Cardiac fibroblast (primary cell): ENCODE results near the gene GNAO1.

Experiments
- DNase-seq, 2 donors: peaks; one replicate each; pipeline versions ENCODE4 v3.0.0 to v3.0.0-alpha.2; 2010; ENCODE audit warnings: low read depth in 2 of 2
- H3K4me3 ChIP-seq, 2 donors: replicated peaks in 1 of 2; 1 replicate in 1 of 2; 2 replicates in 1 of 2; pipeline ENCODE4 v1.5.1; 2011; ENCODE audit warnings: low read depth in 2 of 2, low read length in 2 of 2, mild to moderate bottlenecking in 2 of 2, moderate library complexity in 1 of 2
- TF ChIP-seq, protein P1 (sequence below): IDR thresholded peaks from one replicate; pipeline ENCODE4 v1.5.1; 2011; ENCODE audit warnings: low read depth, mild to moderate bottlenecking, low read length, inconsistent platforms

The GNAO1 gene

DNA sequence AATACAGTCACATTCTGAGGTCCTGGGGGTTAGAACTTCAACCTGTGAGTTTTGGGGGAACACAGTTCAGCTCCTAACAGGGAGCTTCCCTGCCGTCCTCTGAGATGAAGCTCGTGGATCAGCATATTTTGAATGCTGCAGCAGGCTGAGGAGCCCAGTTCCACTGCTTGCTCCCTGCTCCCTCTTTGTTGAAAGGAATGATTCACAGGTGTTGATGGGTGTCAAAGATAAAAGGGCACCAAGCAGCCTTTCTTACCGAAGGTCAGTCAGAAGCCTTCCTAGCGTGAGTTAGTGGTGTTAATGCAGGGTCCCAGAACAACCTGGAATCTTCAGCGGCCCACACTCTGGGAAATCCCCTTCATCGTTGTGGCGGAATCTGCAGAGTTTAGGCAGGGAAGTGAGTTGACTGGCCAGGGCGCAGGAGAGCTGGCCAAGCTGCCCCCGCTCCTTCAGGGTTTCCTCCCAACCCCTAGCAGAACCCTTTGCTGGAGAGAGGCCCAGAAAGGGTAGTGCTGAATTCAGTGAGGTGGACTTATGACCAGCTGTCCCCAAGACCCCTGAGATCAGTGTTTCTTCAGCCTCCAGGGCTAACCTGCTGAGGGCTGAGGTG lies 114.8 kb downstream of the GNAO1 start:
- no peak overlapping the region for H3K4me3 ChIP-seq
- DNase-seq, result no peak
- TF ChIP-seq, protein P1, sequence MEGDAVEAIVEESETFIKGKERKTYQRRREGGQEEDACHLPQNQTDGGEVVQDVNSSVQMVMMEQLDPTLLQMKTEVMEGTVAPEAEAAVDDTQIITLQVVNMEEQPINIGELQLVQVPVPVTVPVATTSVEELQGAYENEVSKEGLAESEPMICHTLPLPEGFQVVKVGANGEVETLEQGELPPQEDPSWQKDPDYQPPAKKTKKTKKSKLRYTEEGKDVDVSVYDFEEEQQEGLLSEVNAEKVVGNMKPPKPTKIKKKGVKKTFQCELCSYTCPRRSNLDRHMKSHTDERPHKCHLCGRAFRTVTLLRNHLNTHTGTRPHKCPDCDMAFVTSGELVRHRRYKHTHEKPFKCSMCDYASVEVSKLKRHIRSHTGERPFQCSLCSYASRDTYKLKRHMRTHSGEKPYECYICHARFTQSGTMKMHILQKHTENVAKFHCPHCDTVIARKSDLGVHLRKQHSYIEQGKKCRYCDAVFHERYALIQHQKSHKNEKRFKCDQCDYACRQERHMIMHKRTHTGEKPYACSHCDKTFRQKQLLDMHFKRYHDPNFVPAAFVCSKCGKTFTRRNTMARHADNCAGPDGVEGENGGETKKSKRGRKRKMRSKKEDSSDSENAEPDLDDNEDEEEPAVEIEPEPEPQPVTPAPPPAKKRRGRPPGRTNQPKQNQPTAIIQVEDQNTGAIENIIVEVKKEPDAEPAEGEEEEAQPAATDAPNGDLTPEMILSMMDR, result no peak

DNA sequence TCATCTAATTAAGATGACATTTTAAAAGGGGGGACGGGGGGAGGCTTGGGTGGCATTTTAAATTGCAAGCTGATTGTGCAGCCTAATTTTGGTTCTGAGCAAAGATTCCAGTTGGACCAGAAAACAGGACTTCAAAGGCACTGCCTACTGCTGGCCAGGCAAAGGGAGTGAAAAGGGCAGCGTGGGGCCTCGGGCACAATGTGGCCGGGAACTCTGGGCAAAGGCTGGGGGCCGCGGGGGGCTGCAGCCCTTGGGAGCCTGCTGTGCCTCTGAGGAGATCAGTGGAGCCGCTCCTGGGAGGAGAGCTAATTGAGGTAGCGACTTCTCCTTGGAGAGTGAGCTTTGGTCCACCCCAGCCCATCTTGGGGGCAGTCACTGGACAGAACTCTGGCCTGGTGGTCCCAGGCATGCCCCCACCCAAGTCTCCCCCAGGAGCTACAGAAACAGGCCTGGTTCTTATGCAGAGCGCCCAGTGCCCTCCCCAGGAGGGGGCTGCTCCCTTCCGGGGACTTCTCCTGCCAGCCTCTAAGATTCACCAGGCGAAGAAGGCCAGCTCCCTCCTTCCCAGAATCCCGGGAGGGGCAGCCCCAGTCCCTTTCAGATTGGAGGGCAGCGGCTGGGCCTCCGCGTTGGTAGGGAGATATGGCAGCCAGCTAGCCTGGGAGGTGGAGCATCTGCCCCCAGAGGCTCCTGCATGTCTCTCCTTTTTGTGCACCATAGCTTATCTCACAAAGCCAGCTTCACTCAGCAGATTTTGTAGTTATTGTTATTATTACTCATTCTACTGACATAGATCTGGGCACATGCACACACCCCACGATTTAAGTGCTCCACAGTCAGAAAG lies 115.6 kb downstream of the GNAO1 start:
- TF ChIP-seq, protein P1, result no peak
- DNase-seq, result no peak
- H3K4me3 ChIP-seq, result no peak overlapping the region

DNA sequence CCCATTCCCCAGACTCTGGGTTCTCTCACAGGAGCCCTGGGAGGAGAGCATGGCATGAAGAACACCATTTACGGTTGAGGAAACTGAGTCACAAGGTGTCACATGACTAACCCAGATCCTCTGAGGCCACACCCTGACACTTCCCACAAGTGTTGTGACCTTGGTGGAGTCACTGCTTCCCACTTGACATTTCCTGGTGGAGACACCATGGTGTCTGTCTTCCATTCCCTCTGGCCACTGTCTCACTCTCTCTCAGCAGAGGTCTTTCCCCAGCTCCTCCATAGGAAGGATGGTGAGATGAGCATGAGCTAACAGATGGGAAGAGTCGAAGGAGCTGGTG lies 116.2 kb downstream of the GNAO1 start:
- TF ChIP-seq, protein P1, result no peak
- no peak for DNase-seq
- H3K4me3 ChIP-seq, result no peak overlapping the region

DNA sequence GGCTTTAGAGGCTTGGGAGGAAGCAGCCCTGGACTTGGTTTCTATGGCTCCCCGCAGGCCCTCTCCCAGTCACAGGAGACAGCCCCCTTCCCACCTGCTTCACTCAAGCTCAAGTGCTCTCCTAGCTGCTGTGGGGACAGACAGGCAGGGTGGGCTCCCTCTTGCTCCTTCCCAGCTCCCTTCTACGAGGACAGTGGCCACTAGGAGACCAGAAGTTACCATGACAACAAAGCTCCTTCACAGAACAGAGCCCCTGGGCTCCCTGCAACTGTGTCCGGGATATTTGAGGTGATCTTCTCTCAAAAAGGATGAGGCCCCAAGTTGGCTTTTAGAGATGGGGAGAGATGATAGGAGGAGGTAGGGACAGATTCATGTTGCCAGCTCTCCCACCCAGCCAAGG lies 117.7 kb downstream of the GNAO1 start:
- TF ChIP-seq, protein P1, result no peak
- no peak for DNase-seq
- H3K4me3 ChIP-seq, result no peak overlapping the region

DNA sequence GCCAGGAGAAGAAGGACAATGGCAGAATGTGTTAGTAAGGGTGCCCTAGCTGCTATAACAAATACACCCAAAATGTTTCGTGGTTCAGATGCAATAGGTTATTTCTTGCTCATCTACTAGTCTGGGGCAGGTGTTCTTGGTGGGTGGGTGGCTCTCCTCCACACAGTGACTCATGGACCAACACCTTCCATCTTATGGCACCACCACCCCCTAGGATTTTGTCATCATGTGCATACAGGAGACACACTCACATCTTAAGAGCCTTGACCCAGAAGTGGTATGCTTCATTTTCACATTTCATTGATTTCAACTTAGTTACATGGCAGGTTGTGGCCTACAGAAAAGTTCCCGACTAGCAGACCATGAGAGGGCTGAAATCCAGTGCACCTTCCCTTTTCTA lies 119.4 kb downstream of the GNAO1 start:
- no peak overlapping the region for H3K4me3 ChIP-seq
- DNase-seq, result no peak
- TF ChIP-seq, protein P1, result no peak

DNA sequence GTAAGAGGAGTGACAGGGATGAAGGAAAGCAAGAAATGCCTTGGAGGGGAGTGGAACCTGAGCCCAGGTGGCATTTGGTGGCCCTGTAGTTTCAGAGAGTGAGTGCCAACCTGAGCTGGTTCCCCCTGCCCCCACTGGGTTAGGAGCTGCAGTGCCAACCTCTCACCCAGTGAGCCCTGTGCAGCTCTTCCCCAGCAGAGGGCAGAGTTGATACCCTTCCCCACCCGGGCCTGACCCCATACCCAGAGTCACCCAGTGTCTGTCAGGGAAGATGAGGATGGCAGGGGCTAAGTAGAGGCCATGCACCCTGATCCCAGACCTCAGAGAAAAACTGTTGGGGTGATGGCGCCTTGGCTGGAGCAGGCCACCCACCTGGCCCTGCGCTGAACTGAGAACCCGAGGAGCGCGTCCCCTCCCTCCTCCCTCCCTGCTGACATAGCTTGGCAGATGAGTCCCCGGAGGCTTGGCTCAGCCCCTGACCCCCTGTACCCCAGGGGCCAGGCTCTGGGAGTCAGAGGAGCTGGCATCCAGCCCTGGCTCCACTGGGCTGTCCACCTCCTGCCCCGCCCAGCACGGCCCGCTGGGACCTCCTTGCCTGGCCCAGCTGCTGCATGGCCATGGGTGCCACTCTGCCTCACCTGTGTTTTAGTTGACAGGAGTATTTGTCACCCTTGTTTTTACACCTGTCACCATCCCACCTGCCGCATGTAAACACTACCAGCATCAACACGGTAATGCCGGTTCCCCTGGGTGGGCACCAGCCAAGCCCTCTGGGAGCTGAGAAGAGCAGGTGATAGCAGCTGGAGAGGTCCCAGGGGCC lies 120.1 kb downstream of the GNAO1 start:
- no peak overlapping the region for H3K4me3 ChIP-seq
- TF ChIP-seq, protein P1, result no peak
- DNase-seq, result no peak
